Upper lobe of left lung (tissue), 6 donors: ENCODE data around the gene CTBP2. TPM values are rescaled to one million over a fixed set of nuclear protein-coding genes. Genes with fewer than 3 reads are reported as not detected.

ENCODE experiments used
- ATAC-seq, 2 donors: fragments of 200-7000 bp; cut with Tn5 transposase; one replicate each; pipeline ENCODE4 v1.9.1; 2022; ENCODE audit warnings: mild to moderate bottlenecking in 2 of 2, moderate library complexity in 2 of 2; ENCODE audit not compliant: low FRiP score in 2 of 2
- DNase-seq, 2 donors: peaks; one replicate each; pipeline ENCODE4 v3.0.0-alpha.2; 2019 to 2020
- H3K27ac ChIP-seq, 4 donors: fragments of 200-600 bp; sonication (generic); one replicate each; pipeline ENCODE4 v1.5.1; 2016 to 2019
- H3K27me3 ChIP-seq, 4 donors: fragments of 200-600 bp; sonication (generic); one replicate each; pipeline ENCODE4 v1.5.1; 2017 to 2019
- H3K36me3 ChIP-seq, 4 donors: fragments of 200-600 bp; sonication (generic); one replicate each; pipeline ENCODE4 v1.5.1; 2016 to 2019
- H3K4me1 ChIP-seq, 4 donors: fragments of 200-600 bp; sonication (generic); one replicate each; pipeline ENCODE4 v1.5.1; 2018 to 2019
- H3K4me3 ChIP-seq, 4 donors: fragments of 200-600 bp; sonication (generic); one replicate each; pipeline ENCODE4 v1.5.1; 2017 to 2019; ENCODE audit warnings: mild to moderate bottlenecking in 2 of 4, moderate library complexity in 1 of 4
- H3K9me3 ChIP-seq, 4 donors: fragments of 200-600 bp; sonication (generic); one replicate each; pipeline ENCODE4 v1.5.1; 2018 to 2019
- EP300 ChIP-seq, 4 donors: sonication (generic); formaldehyde crosslinking; IDR thresholded peaks; one replicate each; pipeline ENCODE4 v1.5.1; 2017; ENCODE audit warnings: antibody characterized with exemption in 4 of 4, control low read depth in 2 of 4
- POLR2A ChIP-seq, 4 donors: fragments of 450-650 bp; IDR thresholded peaks; one replicate each; pipeline ENCODE4 v1.5.1; 2016 to 2017; ENCODE audit warnings: antibody characterized with exemption in 4 of 4, mild to moderate bottlenecking in 2 of 4
- POLR2AphosphoS5 ChIP-seq, 2 donors: sonication (generic); formaldehyde crosslinking; IDR thresholded peaks; one replicate each; pipeline ENCODE4 v1.5.1; 2017; ENCODE audit warnings: antibody characterized with exemption in 2 of 2
- WGBS, 2 donors: methylation state at CpG; one replicate each; pipeline ENCODE4 v1.1.5; 2017 to 2018; 5-methylcytosine and 5-hydroxymethylcytosine counted together
- total RNA-seq, 6 donors: library from RNA; depleted of rRNA in 4 of 6; stranded (reverse); fragments of >200 nt in 4 of 6; gene quantifications; one replicate each; pipeline versions ENCODE4 v1.1.0 to v1.2.1, GENCODE V29; 2016 to 2021
- TF ChIP-seq, protein P1 (sequence below), 6 experiments: fragments of 450-650 bp in 4 of 6; fragments of 200-600 bp in 2 of 6; sonication (generic) in 2 of 6; IDR thresholded peaks; one replicate each; pipeline ENCODE4 v1.5.1; 2016 to 2019; ENCODE audit warnings: antibody characterized with exemption in 6 of 6
- donor health status: DM: no; HTN: no; CAD: no; lungs with moderate emphysema.
- donor health status: DM: no; HTN: yes; CAD: no; lungs with severe emphysema.

The CTBP2 gene
- total RNA-seq, 6 donors from 2014 or later: 47.1 to 82.5 (median 59.7) TPM

GRCh38 chr10:124987788-124988187, 172.6 kb downstream of the CTBP2 start:
- no peaks in the 10 kb centered on the region for H3K4me1 ChIP-seq
- WGBS, 2 donors: 93 to 97% methylated on average over 1 of the region's 1 CpG
- peaks cover 11 to 97% (median 43%) of the 10 kb centered on the region in 4 donors for H3K36me3 ChIP-seq
- H3K9me3 ChIP-seq: no peaks in the 10 kb centered on the region
- ATAC-seq: no peak
- DNase-seq: no peak
- no peaks in the 10 kb centered on the region for H3K27me3 ChIP-seq
- H3K4me3 ChIP-seq: no peak overlapping the region
- TF ChIP-seq POLR2AphosphoS5 (IDR thresholded peaks at IDR 0.05) (no peak), POLR2A (IDR thresholded peaks at IDR 0.05) (no peak), EP300 (IDR thresholded peaks at IDR 0.05) (no peak)
- TF ChIP-seq, protein P1, sequence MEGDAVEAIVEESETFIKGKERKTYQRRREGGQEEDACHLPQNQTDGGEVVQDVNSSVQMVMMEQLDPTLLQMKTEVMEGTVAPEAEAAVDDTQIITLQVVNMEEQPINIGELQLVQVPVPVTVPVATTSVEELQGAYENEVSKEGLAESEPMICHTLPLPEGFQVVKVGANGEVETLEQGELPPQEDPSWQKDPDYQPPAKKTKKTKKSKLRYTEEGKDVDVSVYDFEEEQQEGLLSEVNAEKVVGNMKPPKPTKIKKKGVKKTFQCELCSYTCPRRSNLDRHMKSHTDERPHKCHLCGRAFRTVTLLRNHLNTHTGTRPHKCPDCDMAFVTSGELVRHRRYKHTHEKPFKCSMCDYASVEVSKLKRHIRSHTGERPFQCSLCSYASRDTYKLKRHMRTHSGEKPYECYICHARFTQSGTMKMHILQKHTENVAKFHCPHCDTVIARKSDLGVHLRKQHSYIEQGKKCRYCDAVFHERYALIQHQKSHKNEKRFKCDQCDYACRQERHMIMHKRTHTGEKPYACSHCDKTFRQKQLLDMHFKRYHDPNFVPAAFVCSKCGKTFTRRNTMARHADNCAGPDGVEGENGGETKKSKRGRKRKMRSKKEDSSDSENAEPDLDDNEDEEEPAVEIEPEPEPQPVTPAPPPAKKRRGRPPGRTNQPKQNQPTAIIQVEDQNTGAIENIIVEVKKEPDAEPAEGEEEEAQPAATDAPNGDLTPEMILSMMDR (IDR thresholded peaks at IDR 0.05): no peak
- H3K27ac ChIP-seq: no peak overlapping the region

DNA sequence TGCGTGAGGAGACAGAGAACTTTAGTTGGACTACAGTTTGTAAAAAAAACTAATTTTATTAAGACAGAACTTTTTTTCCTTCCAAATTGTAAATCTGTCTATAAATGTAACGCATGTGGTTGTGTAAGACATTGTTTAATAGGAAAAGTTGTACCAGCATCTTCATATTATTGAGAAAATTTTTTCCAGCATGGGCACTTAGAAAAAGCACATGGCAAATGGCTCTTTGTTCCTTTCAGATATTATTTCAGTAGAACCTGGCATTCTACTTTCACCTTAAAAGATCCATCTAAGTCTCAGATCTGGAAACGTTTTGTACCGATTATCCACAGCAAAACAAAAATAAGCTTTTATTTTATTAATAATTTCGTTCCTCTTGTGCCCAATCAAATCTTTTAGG, 175.2 kb downstream of the CTBP2 start:
- H3K36me3 ChIP-seq: peaks cover 7 to 87% (median 30%) of the 10 kb centered on the region in 4 donors
- 84 to 89% methylated on average over 5 of the region's 5 CpGs for WGBS, 2 donors

GRCh38 chr10:124984376-124984775, 176.0 kb downstream of the CTBP2 start:
- H3K4me1 ChIP-seq: no peaks in the 10 kb centered on the region
- TF ChIP-seq, protein P1 (IDR thresholded peaks at IDR 0.05): no peak
- TF ChIP-seq POLR2AphosphoS5 (IDR thresholded peaks at IDR 0.05): no peak
- 88 to 95% methylated on average over 1 of the region's 1 CpG for WGBS, 2 donors
- H3K27me3 ChIP-seq: no peaks in the 10 kb centered on the region
- no peak overlapping the region for H3K4me3 ChIP-seq
- H3K27ac ChIP-seq: no peak overlapping the region
- ATAC-seq (no peak), DNase-seq (no peak)
- no peaks in the 10 kb centered on the region for H3K9me3 ChIP-seq
- peaks cover 6 to 79% (median 26%) of the 10 kb centered on the region in 4 donors for H3K36me3 ChIP-seq

More for the DNA sequence above, 175.2 kb downstream of the CTBP2 start:
- DNase-seq (no peak), ATAC-seq (no peak)
- H3K4me1 ChIP-seq: no peaks in the 10 kb centered on the region
- TF ChIP-seq POLR2A (IDR thresholded peaks at IDR 0.05) (no peak), EP300 (IDR thresholded peaks at IDR 0.05) (no peak), POLR2AphosphoS5 (IDR thresholded peaks at IDR 0.05) (no peak)
- TF ChIP-seq, protein P1 (IDR thresholded peaks at IDR 0.05): no peak
- H3K27me3 ChIP-seq: no peaks in the 10 kb centered on the region
- no peak overlapping the region for H3K27ac ChIP-seq
- H3K4me3 ChIP-seq: no peak overlapping the region
- H3K9me3 ChIP-seq: no peaks in the 10 kb centered on the region

DNA sequence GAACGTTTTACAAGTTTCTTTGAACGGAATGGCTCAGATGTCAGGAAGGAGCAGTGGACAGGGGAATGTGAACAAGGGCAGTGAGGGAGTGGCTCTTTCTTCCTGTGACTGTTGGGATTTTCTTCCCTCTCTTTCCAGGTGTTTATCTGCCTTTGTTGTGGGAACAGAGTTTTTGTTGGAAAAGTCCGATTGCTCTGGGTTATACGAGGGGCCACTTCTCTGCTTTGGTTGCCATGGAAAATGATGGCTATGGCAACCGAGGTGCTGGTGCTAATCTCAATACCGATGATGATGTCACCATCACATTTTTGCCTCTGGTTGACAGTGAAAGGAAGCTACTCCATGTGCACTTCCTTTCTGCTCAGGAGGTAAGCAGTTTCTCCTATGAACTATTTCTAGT, 177.0 kb downstream of the CTBP2 start:
- Histone ChIP-seq H3K4me3 (no peak overlapping the region), H3K27me3 (no peaks in the 10 kb centered on the region), H3K4me1 (peaks cover 0 to under 1% (median 0%) of the 10 kb centered on the region in 4 donors), H3K36me3 (peaks cover 6 to 70% (median 25%) of the 10 kb centered on the region in 4 donors), H3K9me3 (no peaks in the 10 kb centered on the region), H3K27ac (no peak overlapping the region)
- ATAC-seq (no peak), DNase-seq (no peak)
- WGBS, 2 donors: 55 to 60% methylated on average over 6 of the region's 6 CpGs
- no peak for TF ChIP-seq POLR2A (IDR thresholded peaks at IDR 0.05)
- no peak for TF ChIP-seq EP300 (IDR thresholded peaks at IDR 0.05)
- TF ChIP-seq, protein P1 (IDR thresholded peaks at IDR 0.05): no peak

- no peak overlapping the region for H3K27ac ChIP-seq
- no peak for DNase-seq
- H3K36me3 ChIP-seq: peaks cover 3 to 44% (median 18%) of the 10 kb centered on the region in 4 donors
- no peak overlapping the region for H3K4me3 ChIP-seq
- H3K9me3 ChIP-seq: no peaks in the 10 kb centered on the region
- ATAC-seq: no peak
- TF ChIP-seq, protein P1 (IDR thresholded peaks at IDR 0.05): no peak
- no peak for TF ChIP-seq POLR2AphosphoS5 (IDR thresholded peaks at IDR 0.05)
- H3K27me3 ChIP-seq: no peaks in the 10 kb centered on the region
- H3K4me1 ChIP-seq: peaks cover 0 to 5% (median 2%) of the 10 kb centered on the region in 4 donors
- 84 to 92% methylated on average over 5 of the region's 5 CpGs for WGBS, 2 donors
These were observed 182.0 kb downstream of the CTBP2 start for GRCh38 chr10:124978376-124978725.
